H1 (cell line): ENCODE measurements around the gene LIPI. TPM values are rescaled to one million over a fixed set of nuclear protein-coding genes. Genes with fewer than 3 reads are reported as not detected.

Experiments used
- CTCF ChIA-PET: fragments of 300-600 bp; sonication (Branson Sonifier 250); formaldehyde crosslinking; loops from one replicate; lab custom pipeline; 2021; ENCODE audit not compliant: partially characterized antibody; lab: Charles Lee
- POLR2A ChIA-PET: fragments of 300-600 bp; sonication (Branson Sonifier 250); formaldehyde crosslinking; loops from one replicate; lab custom pipeline; 2021; ENCODE audit warnings: inconsistent platforms; ENCODE audit not compliant: partially characterized antibody; lab: Charles Lee
- DNase-seq, 2 experiments: peaks; one replicate each; pipeline versions ENCODE4 v3.0.0 to v3.0.0-alpha.2; 2010 to 2022; ENCODE audit warnings: low spot score in 2 of 2, low read depth in 1 of 2, mixed read lengths in 1 of 2
- FAIRE-seq: peaks from 2 replicates; lab custom pipeline; 2011; peaks lifted over from hg19 to GRCh38; lab: Jason Lieb, UNC
- H2AFZ ChIP-seq: 2 replicates; pipeline ENCODE4 v1.8.1; 2012; ENCODE audit warnings: low read length, inconsistent platforms
- H2AK5ac ChIP-seq: 2 replicates; pipeline ENCODE4 v1.6.1; 2013; ENCODE audit warnings: low read depth, low read length
- H2BK120ac ChIP-seq: replicated peaks from 2 replicates; pipeline ENCODE3; 2013; ENCODE audit warnings: low read depth, low read length, inconsistent platforms
- H2BK12ac ChIP-seq: 2 replicates; pipeline ENCODE4 v1.6.1; 2013; ENCODE audit warnings: low read depth, low read length
- H2BK15ac ChIP-seq: 2 replicates; pipeline ENCODE4 v1.6.1; 2013; ENCODE audit warnings: low read length
- H2BK20ac ChIP-seq: 2 replicates; pipeline ENCODE4 v1.6.1; 2013; ENCODE audit warnings: low read length
- H2BK5ac ChIP-seq: 2 replicates; pipeline ENCODE4 v1.6.1; 2013; ENCODE audit warnings: low read depth, low read length
- H3K14ac ChIP-seq: 2 replicates; pipeline ENCODE4 v1.6.1; 2013; ENCODE audit warnings: inconsistent platforms; ENCODE audit not compliant: insufficient read length
- H3K18ac ChIP-seq: 2 replicates; pipeline ENCODE4 v1.6.1; 2013; ENCODE audit warnings: low read length; ENCODE audit errors: extremely low read depth
- H3K23ac ChIP-seq: 2 replicates; pipeline ENCODE4 v1.6.1; 2013; ENCODE audit warnings: inconsistent platforms; ENCODE audit not compliant: insufficient read length
- H3K23me2 ChIP-seq: 2 replicates; pipeline ENCODE4 v1.6.1; 2013; ENCODE audit warnings: low read depth, low read length
- H3K27ac ChIP-seq: 2 replicates; pipeline ENCODE4 v1.6.1; 2011; ENCODE audit warnings: low read depth, low read length, inconsistent platforms
- H3K27me3 ChIP-seq, 4 experiments: replicated peaks in 1 of 4; 1 replicate in 1 of 4; 2 replicates in 3 of 4; pipeline versions ENCODE4 v1.6.1 to v1.8.1; 2011 to 2013; ENCODE audit warnings: low read length in 3 of 4, mild to moderate bottlenecking in 3 of 4, inconsistent platforms in 2 of 4, mixed read lengths in 2 of 4, moderate library complexity in 1 of 4; ENCODE audit not compliant: control insufficient read depth in 3 of 4, insufficient read depth in 3 of 4; ENCODE audit errors: extremely low read depth in 1 of 4
- H3K36me3 ChIP-seq, 4 experiments: 2 replicates each; pipeline versions ENCODE4 v1.6.1 to v1.8.1; 2011 to 2013; ENCODE audit warnings: mild to moderate bottlenecking in 4 of 4, low read length in 3 of 4, moderate library complexity in 2 of 4, control low read depth in 1 of 4, inconsistent platforms in 1 of 4; ENCODE audit not compliant: insufficient read depth in 4 of 4, control insufficient read depth in 2 of 4
- H3K4ac ChIP-seq: replicated peaks from 2 replicates; pipeline ENCODE3; 2013; ENCODE audit warnings: low read length, low read depth, mixed read lengths, inconsistent platforms; ENCODE audit not compliant: insufficient read length
- H3K4me1 ChIP-seq, 4 experiments: replicated peaks in 1 of 4; 1 replicate in 1 of 4; 2 replicates in 3 of 4; pipeline versions ENCODE4 v1.6.1 to v1.8.1; 2011 to 2013; ENCODE audit warnings: low read length in 3 of 4, inconsistent platforms in 2 of 4, mixed read lengths in 1 of 4; ENCODE audit not compliant: insufficient read depth in 4 of 4, control insufficient read depth in 3 of 4
- H3K4me2 ChIP-seq, 2 experiments: 2 replicates each; pipeline versions ENCODE4 v1.6.1 to v1.8.1; 2011 to 2013; ENCODE audit warnings: low read depth in 2 of 2, low read length in 2 of 2, control low read depth in 1 of 2, inconsistent platforms in 1 of 2, mild to moderate bottlenecking in 1 of 2; ENCODE audit not compliant: insufficient read depth in 1 of 2
- H3K4me3 ChIP-seq, 4 experiments: fragments of 200-600, 300-600 bp in 1 of 4; sonication (generic), shearing (Covaris generic), sonication (Bioruptor Twin) in 1 of 4; 2 replicates each; pipeline versions ENCODE4 v1.5.1 to v1.8.1; 2011 to 2016; ENCODE audit warnings: low read length in 4 of 4, low read depth in 3 of 4, control low read depth in 2 of 4, inconsistent platforms in 2 of 4, mild to moderate bottlenecking in 2 of 4, mixed read lengths in 1 of 4, moderate library complexity in 1 of 4; ENCODE audit not compliant: insufficient read depth in 2 of 4; ENCODE audit errors: extremely low read depth in 1 of 4
- H3K56ac ChIP-seq: replicated peaks from 2 replicates; pipeline ENCODE3; 2013; ENCODE audit warnings: low read depth, mild to moderate bottlenecking, mixed read lengths, low read length, inconsistent platforms; ENCODE audit not compliant: insufficient read length
- H3K79me1 ChIP-seq: 2 replicates; pipeline ENCODE4 v1.6.1; 2013; ENCODE audit warnings: low read depth, low read length, control low read depth
- H3K79me2 ChIP-seq, 2 experiments: 2 replicates each; pipeline versions ENCODE4 v1.6.1 to v1.8.1; 2012 to 2013; ENCODE audit warnings: low read length in 2 of 2, mild to moderate bottlenecking in 2 of 2, inconsistent platforms in 1 of 2; ENCODE audit not compliant: insufficient read depth in 2 of 2, control insufficient read depth in 1 of 2
- H3K9ac ChIP-seq, 4 experiments: replicated peaks in 1 of 4; 1 replicate in 1 of 4; 2 replicates in 3 of 4; pipeline versions ENCODE4 v1.6.1 to v1.8.1; 2011 to 2013; ENCODE audit warnings: low read depth in 3 of 4, low read length in 3 of 4, control low read depth in 2 of 4, mild to moderate bottlenecking in 2 of 4, moderate library complexity in 2 of 4, inconsistent platforms in 1 of 4; ENCODE audit errors: extremely low read depth in 1 of 4
- H3K9me3 ChIP-seq, 2 experiments: 2 replicates each; pipeline versions ENCODE4 v1.6.1 to v1.8.1; 2012 to 2013; ENCODE audit warnings: mild to moderate bottlenecking in 2 of 2, moderate library complexity in 2 of 2, control low read depth in 1 of 2, inconsistent platforms in 1 of 2, low read depth in 1 of 2, low read length in 1 of 2, mixed read lengths in 1 of 2; ENCODE audit not compliant: insufficient read depth in 2 of 2
- H4K20me1 ChIP-seq, 2 experiments: replicated peaks in 1 of 2; 2 replicates each; pipeline versions ENCODE3 to v1.8.1; 2011 to 2013; ENCODE audit warnings: inconsistent platforms in 2 of 2, low read length in 2 of 2, mild to moderate bottlenecking in 1 of 2; ENCODE audit not compliant: insufficient read depth in 2 of 2, control insufficient read depth in 1 of 2
- H4K5ac ChIP-seq: 2 replicates; pipeline ENCODE4 v1.6.1; 2013; ENCODE audit warnings: low read length, low read depth, mixed read lengths, inconsistent platforms; ENCODE audit not compliant: insufficient read length
- H4K8ac ChIP-seq: 2 replicates; pipeline ENCODE4 v1.8.0; 2013; ENCODE audit warnings: mild to moderate bottlenecking, moderate library complexity, low read length, inconsistent platforms; ENCODE audit not compliant: insufficient read depth; ENCODE audit errors: extremely low read depth
- H4K91ac ChIP-seq: replicated peaks from 2 replicates; pipeline ENCODE3; 2013; ENCODE audit warnings: low read length, mixed read lengths, inconsistent platforms; ENCODE audit not compliant: insufficient read length
- FOSL1 ChIP-seq: IDR thresholded peaks from 2 replicates; pipeline ENCODE4 v1.6.1; 2011; ENCODE audit warnings: mild to moderate bottlenecking, low read depth, low read length, moderate library complexity; ENCODE audit not compliant: insufficient read depth
- HDAC6 ChIP-seq: IDR thresholded peaks from one replicate; pipeline ENCODE4 v1.7.1; 2012; ENCODE audit warnings: low read depth, mild to moderate bottlenecking, inconsistent platforms, low read length, moderate library complexity
- RFX5 ChIP-seq: IDR thresholded peaks from 2 replicates; pipeline ENCODE4 v1.6.1; 2011; ENCODE audit warnings: low read depth, low read length, improper control_type of control experiment, borderline replicate concordance
- RNF2 ChIP-seq: fragments of 200-900, 300-1000 bp; sonication (generic); IDR thresholded peaks from 2 replicates; pipeline ENCODE4 v1.7.1; 2016; ENCODE audit warnings: borderline replicate concordance, low read depth, mild to moderate bottlenecking, antibody characterized with exemption, low read length; ENCODE audit not compliant: poor library complexity, severe bottlenecking; ENCODE audit errors: missing control alignments
- USF2 ChIP-seq: IDR thresholded peaks from 2 replicates; pipeline ENCODE4 v1.6.1; 2011; ENCODE audit warnings: low read length, improper control_type of control experiment
- WGBS, 2 experiments: shearing (Covaris generic) in 1 of 2; methylation state at CpG; one replicate each; pipeline versions ENCODE4 v1.1.6 to v1.1.7; 2013 to 2015; ENCODE audit warnings: low lambda C conversion rate in 2 of 2, mixed read lengths in 2 of 2, inconsistent platforms in 1 of 2, low coverage in 1 of 2, missing lambda C conversion rate in 1 of 2; ENCODE audit not compliant: insufficient replicate concordance in 2 of 2, insufficient coverage in 1 of 2, insufficient read length in 1 of 2; ENCODE audit errors: extremely low coverage in 1 of 2, missing lambda C conversion rate in 1 of 2; 5-methylcytosine and 5-hydroxymethylcytosine counted together
- polyA plus RNA-seq, 7 experiments: library from polyadenylated mRNA; depleted of rRNA in 3 of 7; stranded (reverse) in 5 of 7; unstranded in 2 of 7; fragments of >200 nt in 5 of 7; fragments of 200-250 nt in 2 of 7; gene quantifications; 1 replicate in 5 of 7; 2 replicates in 1 of 7; 4 replicates in 1 of 7; pipeline versions ENCODE4 v1.2.1 to v1.2.3, GENCODE V29; 2011 to 2013; ENCODE audit warnings: missing spikeins in 2 of 7, mixed read lengths in 2 of 7
- total RNA-seq: library from RNA; stranded (reverse); fragmentation: NEBNext Ultra II Directional; extraction: Animal tissue kit (Norgen Biotek cat#: 25700); gene quantifications from 2 replicates; pipeline ENCODE4 v1.2.1, GENCODE V29; 2021

Gene LIPI
- total and polyA plus RNA-seq, 2 of the 8 experiments (the other 6 are each of a cell fraction or from before 2014, with no cell fraction given) = not detected

DNA sequence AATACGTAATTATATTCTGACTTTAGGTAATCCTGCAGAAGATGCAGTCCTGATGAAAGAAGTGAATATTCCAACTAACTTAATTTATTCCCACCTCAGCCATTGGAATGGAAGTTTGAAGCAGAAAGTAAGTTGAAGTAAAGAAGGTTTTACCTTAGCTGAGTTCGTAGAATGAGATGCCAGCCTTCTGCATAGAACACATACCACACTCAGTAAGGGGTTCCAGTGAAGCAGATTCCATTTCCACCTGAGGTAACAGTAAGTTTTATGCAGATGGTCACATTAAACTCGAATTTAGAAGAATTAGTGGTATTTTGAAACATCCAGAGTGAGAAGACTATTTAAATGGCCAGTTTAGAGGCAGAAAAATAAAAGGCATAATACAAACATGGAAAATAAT lies 25.4 kb upstream of the LIPI start:
- 49% methylated on average over 3 of the region's 3 CpGs; no CpG with 5 or more reads in 1 of the 2 experiments for WGBS, 2 experiments
- H3K27me3 ChIP-seq = no peaks in the 10 kb centered on the region
- H3K9ac ChIP-seq = no peak overlapping the region
- 0 out of 4 replicates have a peak, but pooled peaks cover 0 to 3% of the 10 kb centered on the region in 2 experiments for H3K9me3 ChIP-seq
- CTCF ChIA-PET = no interaction called here
- H2BK5ac ChIP-seq = no peak overlapping the region
- H3K23ac ChIP-seq = no peak overlapping the region
- no peaks in the 10 kb centered on the region for H3K23me2 ChIP-seq
- H3K79me1 ChIP-seq = no peaks in the 10 kb centered on the region
- no peaks in the 10 kb centered on the region for H3K79me2 ChIP-seq
- H3K27ac ChIP-seq = no peak overlapping the region
- H2BK15ac ChIP-seq = no peak overlapping the region
- H3K56ac ChIP-seq = no peak overlapping the region
- no peak overlapping the region for H4K8ac ChIP-seq
- H4K5ac ChIP-seq = no peak overlapping the region
- no peak overlapping the region for H3K14ac ChIP-seq
- DNase-seq (no peak), FAIRE-seq (no peak)
- no peak overlapping the region for H2BK20ac ChIP-seq
- no peak overlapping the region for H2BK12ac ChIP-seq
- no peak overlapping the region for H2AFZ ChIP-seq
- H3K4me1 ChIP-seq = peaks cover 0 to 3% (median 0%) of the 10 kb centered on the region in 4 experiments; a peak in 1 of 7 replicates
- H3K4ac ChIP-seq = no peak overlapping the region
- H3K4me2 ChIP-seq = no peak overlapping the region; a peak in 1 of 4 replicates
- no peak overlapping the region for H4K91ac ChIP-seq
- no peak overlapping the region for H3K4me3 ChIP-seq
- POLR2A ChIA-PET = no interaction called here
- no peaks in the 10 kb centered on the region for H3K36me3 ChIP-seq
- H2BK120ac ChIP-seq = no peak overlapping the region
- no peaks in the 10 kb centered on the region for H4K20me1 ChIP-seq
- no peak overlapping the region for H2AK5ac ChIP-seq
- H3K18ac ChIP-seq = no peak overlapping the region
- TF ChIP-seq RNF2 (no peak), USF2 (no peak), RFX5 (no peak), FOSL1 (no peak), HDAC6 (no peak)
